Ishikawa (cell line): ENCODE data around the gene SMC4.

ENCODE experiments used
- FOXM1 ChIP-seq: IDR thresholded peaks from 2 replicates; pipeline ENCODE4 v1.6.1; 2012; ENCODE audit warnings: low read depth, borderline replicate concordance
- MAX ChIP-seq: IDR thresholded peaks from 2 replicates; pipeline ENCODE4 v1.6.1; 2012
- USF1 ChIP-seq: IDR thresholded peaks from 2 replicates; pipeline ENCODE4 v1.6.1; 2012

GRCh38 chr3:160477750-160478149 lies 78.3 kb downstream of the SMC4 start:
- TF ChIP-seq MAX = no peak
- no peak for TF ChIP-seq USF1
- no peak for TF ChIP-seq FOXM1
